HepG2 (cell line): ENCODE measurements around the gene C3orf22.

Source experiments
- ATF3 ChIP-seq: sonication (generic); formaldehyde crosslinking; IDR thresholded peaks from 2 replicates; pipeline ENCODE4 v1.4.0; 2020; ENCODE audit warnings: missing genetic modification reagents
- CTCF ChIP-seq: sonication (generic); formaldehyde crosslinking; IDR thresholded peaks from 2 replicates; pipeline ENCODE4 v1.5.0; 2020; ENCODE audit warnings: mild to moderate bottlenecking, missing genetic modification reagents, moderate library complexity
- FOXA3 ChIP-seq: IDR thresholded peaks from 2 replicates; pipeline ENCODE4 v1.6.1; 2016; ENCODE audit warnings: missing genetic modification reagents, missing compliant biosample characterization
- FOXJ3 ChIP-seq: sonication (generic); formaldehyde crosslinking; IDR thresholded peaks from 2 replicates; pipeline ENCODE4 v1.4.0; 2020; ENCODE audit warnings: missing genetic modification reagents, mild to moderate bottlenecking, borderline replicate concordance
- POLR2A ChIP-seq, 2 experiments: IDR thresholded peaks; 2 replicates each; pipeline ENCODE4 v1.6.1; 2011; ENCODE audit warnings: low read depth in 2 of 2, low read length in 2 of 2, mild to moderate bottlenecking in 1 of 2, moderate library complexity in 1 of 2; ENCODE audit not compliant: insufficient read depth in 1 of 2
- POLR2AphosphoS5 ChIP-seq: IDR thresholded peaks from 2 replicates; pipeline ENCODE4 v1.6.1; 2012; ENCODE audit warnings: low read depth, low read length
- TCF7L2 ChIP-seq: IDR thresholded peaks from 2 replicates; pipeline ENCODE4 v1.6.1; 2011; ENCODE audit warnings: mild to moderate bottlenecking, low read depth, low read length, moderate library complexity
- TEF ChIP-seq: sonication (generic); formaldehyde crosslinking; IDR thresholded peaks from 2 replicates; pipeline ENCODE4 v1.5.0; 2020; ENCODE audit warnings: missing genetic modification reagents
- ZNF768 ChIP-seq: sonication (generic); formaldehyde crosslinking; IDR thresholded peaks from 2 replicates; pipeline ENCODE4 v1.4.0; 2020; ENCODE audit warnings: missing genetic modification reagents
- ZNF879 ChIP-seq: sonication (generic); formaldehyde crosslinking; IDR thresholded peaks from 2 replicates; pipeline ENCODE4 v1.8.1; 2023; ENCODE audit warnings: missing genetic modification reagents
- ZSCAN30 ChIP-seq: sonication (generic); formaldehyde crosslinking; IDR thresholded peaks from 2 replicates; pipeline ENCODE4 v1.5.0; 2020; ENCODE audit warnings: mild to moderate bottlenecking, missing genetic modification reagents
- TF ChIP-seq, protein P1 (sequence below): sonication (generic); formaldehyde crosslinking; IDR thresholded peaks from 2 replicates; pipeline ENCODE4 v1.8.1; 2022; ENCODE audit warnings: mild to moderate bottlenecking, missing genetic modification reagents
- TF ChIP-seq, protein P2 (sequence below): sonication (generic); formaldehyde crosslinking; IDR thresholded peaks from 2 replicates; pipeline ENCODE4 v1.8.0; 2022; ENCODE audit warnings: missing genetic modification reagents, mild to moderate bottlenecking, borderline replicate concordance

DNA sequence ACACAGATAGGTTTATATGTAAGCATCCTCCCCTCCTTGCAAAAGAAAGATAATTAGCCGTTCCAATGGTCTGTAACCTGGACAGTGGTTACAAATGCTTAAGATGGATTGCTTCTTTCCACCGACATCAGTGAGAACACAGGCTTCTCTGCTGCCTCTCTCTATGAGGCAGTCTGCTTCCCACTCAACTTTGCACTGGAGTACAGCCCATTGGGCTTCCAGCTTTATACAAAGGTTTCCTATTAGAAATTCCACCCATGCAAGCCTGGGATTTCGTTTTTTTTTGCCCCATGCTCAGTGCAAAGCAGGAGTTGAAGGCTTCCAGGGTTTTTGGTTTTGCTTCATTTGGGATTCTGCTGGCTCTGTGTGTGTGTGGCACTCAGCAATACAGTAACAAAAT is 47.3 kb upstream of the C3orf22 start:
- TF ChIP-seq POLR2AphosphoS5 (no peak), FOXJ3 (no peak), TCF7L2 (no peak), CTCF (no peak), ZSCAN30 (CRISPR knock-in tag) (no peak), TEF (no peak), ZNF879 (CRISPR knock-in tag) (no peak), POLR2A (IDR thresholded peaks at IDR 0.05; ENCODE audit: insufficient read depth in 1 of 2, low read depth in 2 of 2, low read length in 2 of 2) (no peak), ZNF768 (CRISPR knock-in tag) (no peak), FOXA3 (CRISPR knock-in tag) (no peak), ATF3 (no peak)
- TF ChIP-seq, protein P1, sequence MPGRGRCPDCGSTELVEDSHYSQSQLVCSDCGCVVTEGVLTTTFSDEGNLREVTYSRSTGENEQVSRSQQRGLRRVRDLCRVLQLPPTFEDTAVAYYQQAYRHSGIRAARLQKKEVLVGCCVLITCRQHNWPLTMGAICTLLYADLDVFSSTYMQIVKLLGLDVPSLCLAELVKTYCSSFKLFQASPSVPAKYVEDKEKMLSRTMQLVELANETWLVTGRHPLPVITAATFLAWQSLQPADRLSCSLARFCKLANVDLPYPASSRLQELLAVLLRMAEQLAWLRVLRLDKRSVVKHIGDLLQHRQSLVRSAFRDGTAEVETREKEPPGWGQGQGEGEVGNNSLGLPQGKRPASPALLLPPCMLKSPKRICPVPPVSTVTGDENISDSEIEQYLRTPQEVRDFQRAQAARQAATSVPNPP (CRISPR knock-in tag), result no peak
- TF ChIP-seq, protein P2, sequence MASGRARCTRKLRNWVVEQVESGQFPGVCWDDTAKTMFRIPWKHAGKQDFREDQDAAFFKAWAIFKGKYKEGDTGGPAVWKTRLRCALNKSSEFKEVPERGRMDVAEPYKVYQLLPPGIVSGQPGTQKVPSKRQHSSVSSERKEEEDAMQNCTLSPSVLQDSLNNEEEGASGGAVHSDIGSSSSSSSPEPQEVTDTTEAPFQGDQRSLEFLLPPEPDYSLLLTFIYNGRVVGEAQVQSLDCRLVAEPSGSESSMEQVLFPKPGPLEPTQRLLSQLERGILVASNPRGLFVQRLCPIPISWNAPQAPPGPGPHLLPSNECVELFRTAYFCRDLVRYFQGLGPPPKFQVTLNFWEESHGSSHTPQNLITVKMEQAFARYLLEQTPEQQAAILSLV (CRISPR knock-in tag), result no peak
